GM21528 (cell line): ENCODE results near the gene PEBP1.

Experiments
- ATAC-seq: cut with Tn5 transposase; IDR thresholded peaks from one replicate; pipeline ENCODE4 v1.9.1; 2021; ENCODE audit warnings: mild to moderate bottlenecking, moderate library complexity; ENCODE audit not compliant: unreplicated experiment, low FRiP score

PEBP1 gene

GRCh38 chr12:118135788-118136558, at the start of gene PEBP1:
Gene PEBP1, plus strand, starts transcription at chr12:118136124. Its CDS starts 86 bp downstream, at chr12:118136210.
- ATAC-seq = peak; percentile 96

- no peak for ATAC-seq
These were observed 46.1 kb upstream of the PEBP1 start for GRCh38 chr12:118089782-118090181.

GRCh38 chr12:118094039-118094438, 41.9 kb upstream of the PEBP1 start:
- no peak for ATAC-seq

GRCh38 chr12:118098401-118098800, 37.5 kb upstream of the PEBP1 start:
- no peak for ATAC-seq

- ATAC-seq = no peak
These were observed 36.8 kb upstream of the PEBP1 start for GRCh38 chr12:118098911-118099671.

GRCh38 chr12:118101051-118101450, 34.9 kb upstream of the PEBP1 start:
- no peak for ATAC-seq

GRCh38 chr12:118102070-118102469, 33.9 kb upstream of the PEBP1 start:
- ATAC-seq = no peak

- no peak for ATAC-seq
These were observed 33.3 kb upstream of the PEBP1 start for GRCh38 chr12:118102609-118103008.

GRCh38 chr12:118103201-118103600, 32.7 kb upstream of the PEBP1 start:
- ATAC-seq = no peak

- ATAC-seq = no peak
These were observed 32.1 kb upstream of the PEBP1 start, which contains the start of gene VSIG10 for GRCh38 chr12:118103601-118104382. Gene VSIG10, minus strand, starts transcription at chr12:118104011. Its CDS starts 340 bp downstream, at chr12:118103671.

- no peak for ATAC-seq
These were observed 28.9 kb upstream of the PEBP1 start for GRCh38 chr12:118107011-118107410.

- ATAC-seq = no peak
These were observed 28.2 kb upstream of the PEBP1 start for GRCh38 chr12:118107694-118108093.

GRCh38 chr12:118109088-118109487, 26.8 kb upstream of the PEBP1 start:
- no peak for ATAC-seq

GRCh38 chr12:118119449-118119879, 16.5 kb upstream of the PEBP1 start:
- no peak for ATAC-seq

- ATAC-seq = no peak
These were observed 15.2 kb upstream of the PEBP1 start for GRCh38 chr12:118120579-118121363.

GRCh38 chr12:118122264-118122663, 13.7 kb upstream of the PEBP1 start:
- no peak for ATAC-seq

GRCh38 chr12:118124333-118124874, 11.5 kb upstream of the PEBP1 start:
- no peak for ATAC-seq

GRCh38 chr12:118125743-118126118, 10.2 kb upstream of the PEBP1 start:
- no peak for ATAC-seq

GRCh38 chr12:118126119-118126757, 9.7 kb upstream of the PEBP1 start:
- no peak for ATAC-seq
